ENCODE data around the gene PAWR. TPM values are rescaled to one million over a fixed set of nuclear protein-coding genes. Genes with fewer than 3 reads are reported as not detected.

Gene PAWR
- total RNA-seq, 4 donors from 2014 or later, result 54.8 to 159 (median 65.8) TPM

DNA sequence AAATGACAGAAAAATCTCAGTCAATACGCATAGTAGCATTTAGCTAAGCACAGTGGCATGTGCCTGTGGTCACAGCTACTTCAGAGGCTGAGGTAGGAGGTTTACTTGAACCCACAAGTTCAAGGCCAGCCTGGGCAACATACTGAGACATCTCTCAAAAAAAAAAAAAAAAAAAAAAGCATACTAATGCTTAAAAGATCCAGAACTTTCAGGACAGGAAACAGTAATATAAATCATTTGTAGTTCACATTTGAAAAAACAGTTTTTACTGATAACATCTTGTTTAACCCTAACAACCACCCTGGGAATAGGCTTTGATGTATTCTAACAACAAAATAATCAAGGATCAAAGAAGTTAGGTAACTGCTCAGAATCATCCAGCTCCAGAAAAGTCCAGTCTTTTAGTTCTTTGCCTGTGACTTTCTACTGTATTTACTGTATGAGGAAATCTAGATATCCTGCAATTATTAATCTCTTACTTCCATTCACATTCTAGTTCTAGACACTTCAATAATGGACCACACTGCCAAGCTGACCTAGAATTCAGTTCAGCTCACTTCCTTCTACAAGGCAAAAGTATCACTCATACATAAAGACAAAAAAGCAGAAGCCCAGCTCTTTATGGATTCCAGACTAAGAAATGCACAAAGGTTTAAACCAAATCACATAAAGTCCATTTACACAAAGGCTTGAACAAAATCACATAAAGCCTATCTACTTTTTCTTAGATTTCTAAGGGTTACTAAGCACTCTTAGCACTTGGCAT lies 28.5 kb downstream of the PAWR start:
- WGBS, 2 donors, result 95 to 100% methylated on average over 1 of the region's 1 CpG
- no peaks in the 10 kb centered on the region for H3K27me3 ChIP-seq
- H3K9me3 ChIP-seq, result no peaks in the 10 kb centered on the region
- peaks cover 0 to 14% (median 0%) of the 10 kb centered on the region in 4 donors for H3K4me1 ChIP-seq
- TF ChIP-seq EP300 (IDR thresholded peaks at IDR 0.05), result no peak
- TF ChIP-seq CTCF (IDR thresholded peaks at IDR 0.05), result no peak
- TF ChIP-seq POLR2A (IDR thresholded peaks at IDR 0.05), result no peak
- DNase-seq (ENCODE audit: low spot score in 2 of 2), result no peak
- no peaks in the 10 kb centered on the region for H3K36me3 ChIP-seq
- H3K27ac ChIP-seq, result no peak overlapping the region
- no peak overlapping the region for H3K4me3 ChIP-seq

DNA sequence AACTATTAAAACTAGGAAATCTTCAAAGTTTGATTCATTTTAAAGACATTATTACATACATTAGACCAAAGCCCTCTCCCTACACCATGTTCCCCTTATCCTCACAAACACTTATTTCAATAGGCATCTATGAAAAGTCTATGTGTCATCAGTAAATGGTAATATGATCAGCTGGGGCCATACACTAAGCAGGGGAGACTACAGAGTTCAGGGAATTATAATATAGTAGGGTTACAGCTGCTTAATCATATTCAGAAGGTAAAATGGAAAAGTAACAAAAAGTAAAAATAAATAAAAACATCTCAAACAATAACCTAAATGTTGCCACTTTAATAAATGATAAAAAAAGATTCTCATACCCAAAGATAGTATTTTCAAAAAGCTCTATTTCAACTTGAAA lies 29.1 kb downstream of the PAWR start:
- H3K4me3 ChIP-seq, result no peak overlapping the region
- no peak overlapping the region for H3K27ac ChIP-seq
- no peaks in the 10 kb centered on the region for H3K9me3 ChIP-seq
- TF ChIP-seq EP300 (IDR thresholded peaks at IDR 0.05), result no peak
- TF ChIP-seq POLR2A (IDR thresholded peaks at IDR 0.05), result no peak
- TF ChIP-seq CTCF (IDR thresholded peaks at IDR 0.05), result no peak
- peaks cover 0 to 14% (median 0%) of the 10 kb centered on the region in 4 donors for H3K4me1 ChIP-seq
- DNase-seq (ENCODE audit: low spot score in 2 of 2), result no peak
- H3K27me3 ChIP-seq, result no peaks in the 10 kb centered on the region
- no peaks in the 10 kb centered on the region for H3K36me3 ChIP-seq

- Histone ChIP-seq H3K27ac (no peak overlapping the region), H3K27me3 (no peaks in the 10 kb centered on the region), H3K36me3 (no peaks in the 10 kb centered on the region), H3K9me3 (no peaks in the 10 kb centered on the region), H3K4me3 (no peak overlapping the region), H3K4me1 (peaks cover 0 to 14% (median 0%) of the 10 kb centered on the region in 4 donors)
- no peak for TF ChIP-seq EP300 (IDR thresholded peaks at IDR 0.05)
- no peak for TF ChIP-seq CTCF (IDR thresholded peaks at IDR 0.05)
- TF ChIP-seq POLR2A (IDR thresholded peaks at IDR 0.05), result no peak
- 4 to 14% methylated on average over 1 of the region's 1 CpG for WGBS, 2 donors
- no peak for DNase-seq (ENCODE audit: low spot score in 2 of 2)
Measured at GRCh38 chr12:79659961-79660431, 30.8 kb downstream of the PAWR start.

DNA sequence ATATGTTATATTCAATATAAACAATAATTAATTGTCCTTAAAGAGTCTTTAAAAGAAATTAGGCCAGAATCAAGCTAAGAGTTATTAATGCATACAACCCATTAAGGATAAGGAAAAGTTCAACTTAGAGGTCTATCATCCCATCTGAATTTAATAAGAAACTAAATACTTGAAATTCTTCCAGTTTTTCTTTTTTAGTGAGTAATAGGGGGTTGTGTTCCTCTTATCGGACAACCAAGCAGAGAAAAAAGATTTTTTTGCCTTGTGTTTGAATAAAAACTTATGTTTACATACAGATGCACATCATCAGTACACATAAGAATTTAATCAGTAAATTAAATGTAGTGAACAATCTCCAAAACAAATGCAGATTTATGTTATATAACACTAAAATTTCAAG lies 32.5 kb downstream of the PAWR start:
- Histone ChIP-seq H3K27ac (no peak overlapping the region), H3K4me1 (peaks cover 0 to 14% (median 0%) of the 10 kb centered on the region in 4 donors), H3K36me3 (no peaks in the 10 kb centered on the region), H3K27me3 (no peaks in the 10 kb centered on the region), H3K9me3 (no peaks in the 10 kb centered on the region), H3K4me3 (no peak overlapping the region)
- TF ChIP-seq EP300 (IDR thresholded peaks at IDR 0.05) (no peak), CTCF (IDR thresholded peaks at IDR 0.05) (no peak), POLR2A (IDR thresholded peaks at IDR 0.05) (no peak)
- 36 to 43% methylated on average over 1 of the region's 1 CpG for WGBS, 2 donors
- no peak for DNase-seq (ENCODE audit: low spot score in 2 of 2)

DNA sequence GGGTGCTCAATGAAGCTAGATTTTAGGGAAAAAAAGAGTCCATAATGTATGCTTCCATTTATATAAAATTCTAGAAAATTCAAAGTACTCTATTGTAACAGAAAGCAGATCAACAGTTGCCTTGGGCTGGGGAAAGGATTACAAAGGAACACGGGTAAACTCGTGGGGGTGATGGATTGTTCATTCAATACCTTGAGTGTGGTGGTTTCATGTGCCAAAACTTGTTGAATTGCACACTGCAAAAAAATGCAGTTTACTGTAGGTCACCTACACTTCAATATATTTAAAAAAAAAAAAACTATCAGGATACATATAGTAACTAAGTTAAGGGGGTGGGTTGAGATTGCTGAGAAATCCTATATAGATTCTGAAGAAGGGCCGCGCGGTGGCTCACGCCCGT lies 33.6 kb downstream of the PAWR start:
- WGBS, 2 donors, result 93 to 94% methylated on average over 7 of the region's 7 CpGs
- Histone ChIP-seq H3K27me3 (no peaks in the 10 kb centered on the region), H3K9me3 (no peaks in the 10 kb centered on the region), H3K36me3 (no peaks in the 10 kb centered on the region), H3K4me1 (peaks cover 0 to 14% (median 0%) of the 10 kb centered on the region in 4 donors), H3K4me3 (no peak overlapping the region), H3K27ac (no peak overlapping the region)
- DNase-seq (ENCODE audit: low spot score in 2 of 2), result no peak
- TF ChIP-seq POLR2A (IDR thresholded peaks at IDR 0.05), result no peak
- no peak for TF ChIP-seq EP300 (IDR thresholded peaks at IDR 0.05)
- TF ChIP-seq CTCF (IDR thresholded peaks at IDR 0.05), result no peak
